HG03097 (cell line): Measurements from ENCODE around the gene HECA.
"Not testable (repeated sequence)": the region's sequence is repeated elsewhere in the genome, so short reads cannot be mapped to it uniquely, and the experiment has no call there.

Experiments used
- ATAC-seq: cut with Tn5 transposase; IDR thresholded peaks from one replicate; pipeline ENCODE4 v1.9.1; 2021; ENCODE audit not compliant: unreplicated experiment, low FRiP score

HECA gene

DNA sequence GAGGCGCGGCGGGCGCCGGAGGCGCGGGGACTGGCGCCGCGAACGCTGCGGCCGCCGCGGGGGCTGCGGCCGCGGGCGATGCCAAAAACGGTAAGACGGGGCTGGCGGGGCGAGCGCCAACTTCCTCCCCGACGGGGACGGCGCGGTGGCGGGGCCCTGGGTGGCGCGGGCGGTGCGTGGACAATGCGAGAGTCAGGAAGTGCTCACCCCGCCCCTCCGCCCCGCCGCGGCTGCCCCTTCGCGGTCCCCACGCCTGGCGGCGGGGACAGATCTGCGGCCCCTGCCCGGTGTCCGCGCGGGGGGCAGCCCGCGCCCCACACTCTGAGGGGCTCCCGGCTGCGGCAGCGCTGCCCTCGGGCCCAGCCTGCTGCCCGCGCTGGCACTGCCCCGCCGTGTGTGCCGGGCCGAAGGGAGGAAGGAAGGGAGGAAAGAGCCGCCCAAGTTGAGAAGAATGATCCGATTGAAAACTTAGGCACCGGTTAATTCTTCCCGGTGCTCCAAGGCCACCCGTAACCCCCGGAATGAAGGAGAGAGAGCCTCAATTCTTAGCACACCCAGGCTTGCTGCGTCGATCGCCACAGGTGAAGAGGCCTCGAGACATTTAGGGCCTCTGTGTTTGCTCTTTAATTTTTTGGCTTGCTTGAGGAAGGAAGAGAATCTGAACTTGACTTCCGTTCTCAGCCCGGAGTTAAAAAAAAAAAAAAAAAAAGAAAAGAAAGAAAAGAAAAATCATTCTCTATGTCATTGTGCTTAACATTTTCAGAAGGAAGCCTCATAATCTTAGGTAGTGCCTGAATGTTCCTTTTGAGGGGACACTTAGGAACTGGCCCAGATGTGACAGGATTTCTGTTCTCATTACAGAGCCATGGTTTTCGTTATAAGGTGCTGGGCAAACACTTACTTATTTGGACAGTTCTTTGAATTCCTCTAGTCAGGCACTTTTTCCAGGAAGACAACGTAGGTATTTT is 982 bp downstream of the HECA start:
- ATAC-seq: peak; percentile 38

DNA sequence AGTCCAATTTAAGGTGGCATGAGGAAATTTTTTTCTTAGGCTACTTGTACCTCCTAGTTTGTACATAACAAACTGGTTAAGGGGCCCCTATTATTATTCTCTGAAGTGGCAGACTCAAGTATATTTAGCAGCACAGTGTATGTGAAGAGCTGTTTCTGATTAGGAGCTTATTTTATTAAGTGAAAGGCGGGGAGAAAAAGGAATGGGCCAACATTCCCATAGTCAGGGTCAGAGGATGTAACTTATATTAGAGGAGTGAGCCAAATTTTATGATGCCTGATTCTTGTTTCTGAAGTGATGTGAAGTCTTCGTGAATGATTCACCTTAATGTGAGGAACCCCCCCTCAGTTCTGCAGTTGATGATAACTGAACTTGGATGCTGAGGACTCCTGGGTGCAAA is 2.8 kb downstream of the HECA start:
- ATAC-seq: no peak

- ATAC-seq: not testable (repeated sequence)
These were observed 6.0 kb downstream of the HECA start for GRCh38 chr6:139140854-139141253.

GRCh38 chr6:139142262-139142661 is 7.4 kb downstream of the HECA start:
- no peak for ATAC-seq

- ATAC-seq: no peak
These were observed 8.2 kb downstream of the HECA start for GRCh38 chr6:139143111-139143510.

- ATAC-seq: no peak
These were observed 9.7 kb downstream of the HECA start for GRCh38 chr6:139144490-139145085.

- no peak for ATAC-seq
These were observed 10.8 kb downstream of the HECA start for GRCh38 chr6:139145661-139146060.

- no peak for ATAC-seq
These were observed 11.4 kb downstream of the HECA start for GRCh38 chr6:139146317-139146726.

- ATAC-seq: no peak
These were observed 12.7 kb downstream of the HECA start for GRCh38 chr6:139147628-139148027.

DNA sequence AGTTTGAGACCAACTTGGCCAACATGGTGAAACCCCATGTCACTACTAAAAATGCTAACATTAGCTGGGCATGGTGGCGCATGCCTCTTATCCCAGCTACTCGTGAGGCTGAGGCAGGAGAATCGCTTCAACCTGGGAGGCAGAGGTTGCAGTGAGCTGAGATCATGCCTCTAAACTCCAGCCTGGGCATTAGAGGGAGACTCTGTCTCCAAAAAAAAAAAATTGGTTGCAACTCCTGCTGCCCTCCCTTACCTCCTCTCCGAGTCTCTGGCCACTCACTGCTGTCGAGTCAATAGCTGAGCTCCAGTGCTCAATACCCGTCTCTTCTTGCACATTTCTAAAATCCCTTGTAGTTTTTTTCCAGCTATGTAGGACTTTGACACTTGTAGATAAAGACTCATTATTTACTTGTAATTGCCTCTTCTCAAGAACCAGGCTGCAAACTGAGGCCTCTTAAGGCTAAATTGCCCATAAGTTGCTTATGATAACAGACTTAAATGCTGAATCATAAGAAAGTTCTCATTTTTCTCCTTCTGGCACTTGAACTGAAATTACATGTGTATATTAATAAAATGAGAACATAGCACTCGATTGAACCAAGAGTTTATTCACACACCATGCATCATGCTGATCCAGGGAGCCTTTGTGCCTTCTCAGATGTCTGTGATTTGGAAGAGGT is 13.8 kb downstream of the HECA start:
- no peak for ATAC-seq

DNA sequence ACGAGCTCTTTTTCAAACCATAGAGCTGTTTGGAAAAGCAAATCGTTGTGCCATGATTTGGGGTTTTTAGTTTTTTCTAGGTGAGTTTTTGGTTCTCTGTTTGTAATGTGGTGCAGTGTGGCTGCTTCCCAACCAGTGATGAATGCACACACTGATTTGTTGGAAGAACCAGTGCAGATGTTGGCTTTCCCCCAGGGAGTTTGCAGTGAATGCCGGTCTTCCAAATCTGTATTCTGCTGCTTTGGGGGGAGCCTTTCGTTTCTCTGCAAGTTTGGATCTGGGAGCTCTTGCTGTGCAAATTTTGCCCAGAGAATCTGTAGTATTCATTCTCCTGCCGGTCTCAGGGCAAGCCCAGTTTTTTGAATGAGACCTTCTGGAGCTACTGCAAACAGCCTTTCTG is 14.5 kb downstream of the HECA start:
- ATAC-seq: no peak

- no peak for ATAC-seq
These were observed 16.0 kb downstream of the HECA start for GRCh38 chr6:139150920-139151319.

DNA sequence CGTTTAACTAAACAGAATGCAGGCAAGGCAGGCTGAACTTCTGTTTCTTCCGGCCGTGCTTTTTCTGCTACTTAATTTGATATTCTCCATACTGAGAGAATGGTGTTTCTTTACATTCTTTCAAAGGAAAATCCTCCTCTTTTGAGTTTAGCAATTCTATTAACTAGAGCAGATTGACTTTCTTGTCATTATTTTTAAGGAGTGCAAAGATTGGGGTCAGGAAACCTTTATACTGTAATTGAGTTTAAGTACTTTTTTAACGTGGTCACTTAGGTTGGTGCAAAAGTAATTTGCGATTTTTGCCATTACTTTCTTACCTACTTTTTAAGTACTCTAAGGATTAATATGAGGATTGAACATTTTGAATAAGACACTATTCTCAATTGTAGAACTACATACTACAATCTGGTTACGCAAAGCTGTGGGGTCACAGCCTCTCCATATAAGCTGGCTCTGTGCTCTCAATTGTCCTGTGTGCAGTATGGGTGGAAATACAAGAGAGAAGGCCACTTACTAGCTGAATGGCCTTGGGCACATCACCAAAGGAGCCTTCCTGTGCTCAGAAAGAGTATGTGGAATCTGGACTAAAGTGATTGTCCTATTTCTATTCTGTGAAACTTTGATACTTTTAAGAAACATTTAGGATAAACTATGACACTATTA is 16.7 kb downstream of the HECA start:
- ATAC-seq: no peak

DNA sequence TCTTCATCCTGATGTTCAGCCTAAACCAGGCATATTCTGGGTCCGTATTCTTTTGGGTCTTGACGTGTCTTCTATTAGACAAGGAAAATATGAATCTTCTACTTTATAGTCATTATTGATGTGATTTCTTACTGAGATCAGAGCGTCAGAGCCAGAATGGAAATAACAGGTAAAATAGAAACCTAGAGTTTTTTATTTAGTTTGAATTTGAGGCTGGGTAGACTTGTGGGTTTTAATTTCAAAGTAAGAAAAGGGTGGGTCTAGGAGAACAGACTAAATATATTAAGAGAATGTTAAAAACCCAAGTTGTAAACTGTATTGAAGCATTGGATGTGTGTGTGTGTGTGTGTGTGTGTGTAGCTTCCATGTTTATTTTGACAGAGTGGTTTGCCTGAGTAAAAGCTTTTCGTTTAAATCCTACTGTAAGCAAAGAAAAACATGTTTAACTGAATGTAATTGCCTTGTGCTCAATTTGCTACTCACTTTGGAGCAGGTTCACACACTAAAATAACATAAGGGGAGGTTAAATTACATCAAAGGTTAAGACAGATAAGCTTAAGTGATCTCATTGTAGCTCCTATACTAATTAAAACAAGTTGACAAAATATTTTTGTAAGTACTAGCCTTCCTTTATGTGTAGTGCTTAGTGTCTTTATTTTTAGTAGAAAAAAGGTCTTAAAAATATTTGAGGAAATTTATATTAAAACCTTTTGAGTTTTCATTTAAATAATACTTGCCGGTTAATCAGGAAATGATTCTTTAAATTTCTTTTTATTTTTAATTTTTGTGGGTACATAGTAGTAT is 17.4 kb downstream of the HECA start:
- ATAC-seq: no peak

DNA sequence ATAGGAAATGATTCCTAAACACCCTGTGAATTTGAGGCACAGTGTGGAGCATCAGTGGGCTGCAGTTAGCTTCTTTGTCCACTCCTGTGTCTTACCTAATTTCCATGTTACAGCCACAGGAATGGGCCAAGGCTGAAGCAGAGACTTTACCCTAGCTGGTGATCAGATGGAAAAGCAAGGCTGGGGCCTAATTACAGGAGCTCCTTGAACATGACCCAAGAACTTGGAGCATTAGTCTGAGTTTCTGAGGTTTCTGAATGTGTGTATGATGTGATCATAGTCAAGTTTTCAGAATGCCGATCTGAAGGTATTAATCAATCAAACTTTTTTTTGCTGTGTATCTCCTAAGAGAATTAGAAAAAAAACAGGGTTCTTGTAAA is 18.0 kb downstream of the HECA start:
- ATAC-seq: no peak

DNA sequence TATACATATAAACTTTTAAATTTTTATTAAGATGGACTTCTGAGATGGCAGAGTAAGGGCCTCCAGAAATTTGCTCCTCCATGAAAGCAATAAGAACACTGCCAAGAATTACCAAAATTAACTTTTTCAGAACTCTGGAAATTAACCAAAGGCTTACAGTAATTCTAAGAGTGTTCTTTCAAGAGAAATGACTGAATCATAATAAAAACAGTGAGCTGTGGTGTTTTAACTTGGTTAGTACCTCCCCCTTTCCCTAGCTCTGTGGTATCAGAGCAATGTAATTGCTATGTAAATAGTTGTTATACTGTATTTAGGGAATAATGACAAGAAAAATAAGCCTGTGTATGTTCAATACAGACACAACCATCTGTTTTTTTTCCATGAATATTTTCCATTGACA is 19.0 kb downstream of the HECA start:
- no peak for ATAC-seq

GRCh38 chr6:139154881-139155547 is 20.1 kb downstream of the HECA start:
- no peak for ATAC-seq

DNA sequence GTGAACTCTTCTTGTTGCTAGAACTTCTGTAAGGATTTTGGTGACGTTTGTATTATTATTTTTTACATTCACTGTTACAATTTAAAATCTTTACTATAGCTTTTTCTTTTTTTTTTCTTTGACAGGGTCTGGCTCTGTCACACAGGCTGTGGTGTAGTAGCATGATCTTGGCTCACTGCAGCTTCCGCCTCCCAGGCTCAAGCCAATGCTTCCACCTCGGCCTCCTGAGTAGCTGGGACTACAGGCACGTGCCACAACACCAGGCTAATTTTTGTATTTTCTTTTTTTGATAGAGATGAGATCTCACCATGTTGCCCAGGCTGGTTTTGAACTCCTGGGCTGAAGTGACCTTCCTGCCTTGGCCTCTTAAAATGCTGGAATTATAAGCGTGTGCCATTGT is 21.2 kb downstream of the HECA start:
- ATAC-seq: no peak

DNA sequence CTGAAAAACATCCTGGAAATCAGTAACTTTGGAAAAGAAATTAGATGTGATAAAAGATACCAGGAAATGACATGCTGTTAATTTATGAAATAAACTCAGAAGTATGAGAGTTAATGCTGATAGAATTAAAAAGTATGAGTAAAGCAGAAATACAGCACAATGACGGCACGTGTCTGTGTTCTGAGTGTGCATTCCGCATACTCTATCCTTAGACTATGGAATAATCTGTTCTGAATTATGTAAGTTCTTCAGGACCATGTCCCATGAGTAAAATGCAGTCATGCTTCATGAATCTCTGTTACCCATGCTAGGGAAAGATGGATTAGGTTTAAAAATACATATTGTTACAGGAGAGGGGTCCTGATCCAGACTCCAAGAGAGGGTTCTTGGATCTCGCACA is 21.7 kb downstream of the HECA start:
- ATAC-seq: no peak

DNA sequence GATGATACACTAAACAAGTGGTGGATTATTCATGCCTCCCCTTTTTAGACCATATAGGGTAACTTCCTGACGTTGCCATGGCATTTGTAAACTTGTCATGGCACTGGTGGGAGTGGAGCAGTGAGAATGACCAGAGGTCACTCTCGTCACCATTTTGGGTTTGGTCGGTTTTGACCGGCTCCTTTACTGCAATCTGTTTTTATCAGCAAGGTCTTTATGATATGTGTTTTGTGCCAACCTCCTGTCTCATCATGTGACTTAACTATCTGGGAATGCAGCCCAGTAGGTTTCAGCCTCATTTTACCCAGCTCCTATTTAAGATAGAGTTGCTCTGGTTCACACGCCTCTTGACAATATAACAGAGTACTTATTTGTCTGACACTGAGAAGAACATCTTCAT is 22.2 kb downstream of the HECA start:
- not testable (repeated sequence) for ATAC-seq
